Measurements from ENCODE around the gene CEACAM6. TPM values are rescaled to one million over a fixed set of nuclear protein-coding genes. Genes with fewer than 3 reads are reported as not detected.

CEACAM6 gene
- polyA plus RNA-seq, 3 donors = 0.06 to 0.22 (median 0.17) TPM

DNA sequence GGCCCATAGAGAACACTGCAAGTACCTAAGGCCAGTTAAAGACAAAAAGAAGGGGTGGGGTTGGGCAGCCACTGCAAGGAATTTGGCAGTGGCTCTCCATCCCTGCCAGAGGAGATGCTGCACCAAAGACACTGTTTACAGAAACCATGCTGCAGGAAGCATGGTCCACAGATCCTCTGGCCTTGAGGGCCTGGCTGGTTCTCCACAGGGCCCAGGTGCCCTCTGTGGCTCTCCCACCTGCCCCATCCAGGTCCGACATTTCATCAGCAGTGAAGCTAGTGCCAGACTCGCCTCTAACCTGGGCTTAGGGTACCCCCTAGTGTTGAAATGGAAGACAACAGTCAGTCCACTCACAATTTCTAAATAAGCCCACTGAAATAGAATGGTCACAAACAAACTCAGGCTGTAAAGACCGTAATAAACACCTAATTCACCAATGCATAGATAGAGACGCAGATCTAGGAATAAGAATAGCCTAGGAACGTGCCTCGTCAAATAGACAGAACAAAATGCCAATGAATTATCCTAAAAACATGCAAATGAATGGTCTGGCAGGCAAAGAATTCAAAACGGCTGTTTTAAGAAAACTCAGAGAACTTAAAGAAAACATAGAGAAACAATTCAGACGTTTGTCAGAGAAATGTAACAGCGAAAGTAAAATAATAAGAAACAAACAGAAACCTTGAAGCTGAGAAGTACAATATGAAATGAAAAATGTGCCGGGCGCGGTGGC is 65.8 kb downstream of the CEACAM6 start:
- DNase-seq (ENCODE audit: extremely low read depth in 1 of 11, low read depth in 9 of 11, low spot score in 4 of 11) = peak in 8 of 11 donors; percentile 9 to 29 (median 14)

Other genes starting within 250 kb of the CEACAM6 start
- gene CEACAM21, start 179.4 kb upstream of the CEACAM6 start, polyA plus RNA-seq (ENCODE audit: insufficient read length in 3 of 3) = 1 to 10 TPM; 1.3 to 1.8 (median 1.4) TPM
- under 1 TPM in 1 of 3 donors, not detected in 2; 0.12 TPM for gene CEACAM4, start 128.5 kb upstream of the CEACAM6 start, polyA plus RNA-seq (ENCODE audit: insufficient read length in 3 of 3)
- not detected for gene CEACAM7, start 67.3 kb upstream of the CEACAM6 start, polyA plus RNA-seq (ENCODE audit: insufficient read length in 3 of 3)
- gene CEACAM5, start 46.9 kb upstream of the CEACAM6 start, polyA plus RNA-seq (ENCODE audit: insufficient read length in 3 of 3) = under 1 TPM in 1 of 3 donors, not detected in 2; 0.23 TPM
- under 1 TPM in 2 of 3 donors, not detected in 1; 0.09 to 0.15 TPM for gene CEACAM3, start 41.1 kb downstream of the CEACAM6 start, polyA plus RNA-seq (ENCODE audit: insufficient read length in 3 of 3)
- gene LYPD4, start 89.2 kb downstream of the CEACAM6 start, polyA plus RNA-seq (ENCODE audit: insufficient read length in 3 of 3) = not detected
- not detected for gene DMRTC2, start 89.5 kb downstream of the CEACAM6 start, polyA plus RNA-seq (ENCODE audit: insufficient read length in 3 of 3)
- 1,000 to 10,000 TPM; 1,302 to 1,867 (median 1,631) TPM for gene RPS19, start 104.7 kb downstream of the CEACAM6 start, polyA plus RNA-seq (ENCODE audit: insufficient read length in 3 of 3)
- gene CD79A, start 121.7 kb downstream of the CEACAM6 start, polyA plus RNA-seq (ENCODE audit: insufficient read length in 3 of 3) = 1 to 10 TPM in 2 of 3 donors, under 1 TPM in 1; 0.53 to 1.7 (median 1.6) TPM
- 10 to 100 TPM; 40.1 to 63.7 (median 50.7) TPM for gene ARHGEF1, start 127.7 kb downstream of the CEACAM6 start, polyA plus RNA-seq (ENCODE audit: insufficient read length in 3 of 3)
- gene ERFL, start 172.9 kb downstream of the CEACAM6 start, polyA plus RNA-seq (ENCODE audit: insufficient read length in 3 of 3) = under 1 TPM; 0.06 to 0.21 (median 0.12) TPM
- gene RABAC1, start 203.8 kb downstream of the CEACAM6 start, polyA plus RNA-seq (ENCODE audit: insufficient read length in 3 of 3) = 10 to 100 TPM; 47.5 to 85.4 (median 81.1) TPM
- gene ATP1A3, start 238.7 kb downstream of the CEACAM6 start, polyA plus RNA-seq (ENCODE audit: insufficient read length in 3 of 3) = under 1 TPM in 2 of 3 donors, not detected in 1; 0.39 to 0.99 TPM